GM12874 (cell line): ENCODE measurements around the gene LGALS14.

Source experiments
- TF ChIP-seq, protein P1 (sequence below): IDR thresholded peaks from 2 replicates; pipeline ENCODE4 v1.5.1; 2011; ENCODE audit warnings: low read depth, mild to moderate bottlenecking, control low read depth, low read length, moderate library complexity; ENCODE audit not compliant: insufficient read depth

Gene LGALS14

DNA sequence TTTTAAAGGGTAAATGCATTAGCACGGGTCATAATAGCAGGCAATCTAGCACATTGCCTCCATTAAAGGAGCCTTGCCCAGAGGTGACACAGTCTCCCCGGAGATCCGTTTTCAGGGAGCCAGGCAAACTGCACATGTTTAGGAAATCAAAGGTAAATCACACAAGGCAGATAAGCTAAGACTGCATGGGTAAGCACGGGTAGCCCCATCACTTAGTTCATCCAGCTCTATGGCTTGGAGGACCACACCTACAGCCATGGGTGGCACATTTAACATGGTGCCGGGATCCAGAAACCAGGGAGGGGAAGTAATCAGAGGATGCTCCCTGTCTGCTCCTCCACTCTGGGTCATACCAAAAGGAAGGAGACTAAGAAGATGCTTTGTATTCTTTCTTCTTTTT, 31.8 kb upstream of the LGALS14 start:
- TF ChIP-seq, protein P1, sequence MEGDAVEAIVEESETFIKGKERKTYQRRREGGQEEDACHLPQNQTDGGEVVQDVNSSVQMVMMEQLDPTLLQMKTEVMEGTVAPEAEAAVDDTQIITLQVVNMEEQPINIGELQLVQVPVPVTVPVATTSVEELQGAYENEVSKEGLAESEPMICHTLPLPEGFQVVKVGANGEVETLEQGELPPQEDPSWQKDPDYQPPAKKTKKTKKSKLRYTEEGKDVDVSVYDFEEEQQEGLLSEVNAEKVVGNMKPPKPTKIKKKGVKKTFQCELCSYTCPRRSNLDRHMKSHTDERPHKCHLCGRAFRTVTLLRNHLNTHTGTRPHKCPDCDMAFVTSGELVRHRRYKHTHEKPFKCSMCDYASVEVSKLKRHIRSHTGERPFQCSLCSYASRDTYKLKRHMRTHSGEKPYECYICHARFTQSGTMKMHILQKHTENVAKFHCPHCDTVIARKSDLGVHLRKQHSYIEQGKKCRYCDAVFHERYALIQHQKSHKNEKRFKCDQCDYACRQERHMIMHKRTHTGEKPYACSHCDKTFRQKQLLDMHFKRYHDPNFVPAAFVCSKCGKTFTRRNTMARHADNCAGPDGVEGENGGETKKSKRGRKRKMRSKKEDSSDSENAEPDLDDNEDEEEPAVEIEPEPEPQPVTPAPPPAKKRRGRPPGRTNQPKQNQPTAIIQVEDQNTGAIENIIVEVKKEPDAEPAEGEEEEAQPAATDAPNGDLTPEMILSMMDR = no peak

DNA sequence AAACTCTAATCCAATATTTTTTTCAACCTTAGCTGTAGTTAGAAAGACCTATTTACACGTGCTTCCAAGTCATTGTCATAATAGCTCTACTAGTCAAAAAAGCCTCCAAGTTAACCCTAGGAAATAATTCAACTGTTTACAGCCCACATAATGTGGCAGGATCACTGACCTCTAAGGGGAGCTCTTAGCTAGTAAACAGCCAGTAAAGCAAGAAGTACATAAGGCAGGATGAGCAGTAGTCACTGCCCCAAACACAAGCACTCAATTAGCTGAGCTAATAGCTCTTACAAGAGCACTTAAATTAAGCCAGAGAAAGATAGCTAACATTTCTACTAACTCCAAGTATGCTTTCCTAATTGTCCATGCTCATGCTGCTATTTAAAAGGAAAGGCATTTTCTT, 30.4 kb upstream of the LGALS14 start:
- TF ChIP-seq, protein P1 = peak; percentile 35; the same call in 1 of the 2 replicates

DNA sequence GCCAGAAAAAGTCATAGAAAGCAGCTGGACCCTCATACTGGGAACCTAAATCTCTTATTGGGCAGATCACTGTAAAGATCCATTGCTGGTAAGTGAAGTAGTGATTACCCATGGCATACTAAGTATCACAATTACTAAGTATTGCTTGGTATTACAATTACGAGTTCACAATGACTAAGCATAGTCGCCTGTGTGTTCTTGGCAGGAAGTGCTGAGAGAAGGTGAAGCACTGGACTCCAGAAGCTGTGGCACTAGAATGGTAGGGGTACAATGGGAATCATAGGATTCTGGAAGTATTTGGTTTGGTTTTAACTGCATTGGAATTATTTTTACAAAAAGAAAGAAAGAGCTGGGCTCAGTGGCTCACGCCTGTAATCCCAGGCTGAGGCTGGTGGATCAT, 28.3 kb upstream of the LGALS14 start:
- TF ChIP-seq, protein P1 = no peak

DNA sequence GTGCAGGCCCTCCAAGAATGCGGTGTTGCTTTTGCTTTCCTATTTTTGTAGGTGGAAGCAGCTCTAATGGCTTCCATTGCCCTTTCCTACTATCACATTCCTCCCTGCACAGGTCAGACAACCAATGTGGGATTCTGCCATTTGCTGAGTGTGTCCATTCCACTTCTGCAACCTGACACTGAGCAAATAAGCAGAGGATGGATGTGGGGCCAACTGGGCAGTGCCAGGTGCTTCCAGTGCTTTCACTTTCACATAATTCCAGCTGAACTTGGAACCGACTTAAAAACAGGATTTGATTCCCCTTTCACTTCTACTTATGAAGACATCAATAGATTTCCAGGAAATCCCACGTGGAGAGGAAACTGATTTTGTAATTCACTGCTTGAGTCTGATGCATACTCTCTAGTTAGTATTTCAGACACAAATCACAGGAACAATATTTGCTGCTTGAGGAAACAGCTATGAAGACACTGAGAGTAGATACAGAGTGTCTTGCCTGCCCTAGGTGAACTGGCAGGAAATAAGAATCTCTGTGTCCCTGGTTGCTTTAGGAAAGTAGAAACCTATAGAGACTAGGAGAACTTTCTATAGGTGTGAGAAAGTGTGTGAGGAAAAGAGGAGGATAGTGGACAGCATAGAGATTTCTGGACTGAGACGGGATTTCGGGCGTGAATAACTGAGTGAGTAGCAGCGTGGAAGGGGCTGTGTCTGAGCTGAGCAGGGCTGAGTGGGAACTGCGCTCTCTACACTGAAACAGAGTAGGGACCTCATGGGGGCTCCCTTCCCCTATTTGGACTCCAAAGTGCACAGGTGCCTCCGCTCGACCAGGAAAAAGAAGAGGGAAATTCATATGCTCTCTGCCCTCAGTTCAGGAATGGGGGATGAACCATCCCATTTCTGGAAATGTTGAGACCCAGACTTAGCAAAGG, 26.1 kb upstream of the LGALS14 start:
- TF ChIP-seq, protein P1 = no peak

DNA sequence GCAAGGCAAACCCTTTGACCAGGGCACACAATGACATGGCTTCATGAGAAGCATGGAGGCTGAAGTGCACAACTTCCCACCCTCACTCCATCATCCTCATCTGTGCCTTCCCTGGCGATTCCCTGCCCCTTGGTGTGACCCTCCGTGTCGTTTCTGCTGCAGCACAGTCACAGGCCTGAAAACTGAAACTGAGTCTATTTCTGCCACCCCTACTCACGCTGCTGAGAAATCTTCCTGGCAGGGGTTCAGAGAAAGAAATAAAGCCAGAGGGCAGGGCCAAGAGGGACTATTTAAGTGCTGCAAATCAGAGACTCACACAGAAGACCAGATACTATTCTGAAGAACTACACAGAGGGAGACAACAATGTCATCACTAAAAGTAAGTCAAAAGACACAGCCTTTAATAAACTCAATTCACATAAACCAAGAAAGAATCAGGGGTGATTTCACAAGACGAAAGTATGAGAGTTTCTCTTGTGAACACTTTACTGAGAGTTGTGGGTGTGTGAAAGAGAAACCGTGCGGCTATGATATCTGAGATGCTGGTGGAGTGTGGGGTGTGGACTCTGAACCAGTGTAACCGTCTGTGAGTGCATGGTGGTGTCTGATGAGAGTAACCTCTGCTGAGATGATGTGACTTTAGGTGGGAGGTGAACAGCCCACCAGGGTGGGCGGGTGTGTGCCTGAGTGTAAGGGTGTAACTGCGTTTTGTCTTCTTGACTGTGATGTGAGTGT, 25.1 kb upstream of the LGALS14 start:
- TF ChIP-seq, protein P1 = no peak

DNA sequence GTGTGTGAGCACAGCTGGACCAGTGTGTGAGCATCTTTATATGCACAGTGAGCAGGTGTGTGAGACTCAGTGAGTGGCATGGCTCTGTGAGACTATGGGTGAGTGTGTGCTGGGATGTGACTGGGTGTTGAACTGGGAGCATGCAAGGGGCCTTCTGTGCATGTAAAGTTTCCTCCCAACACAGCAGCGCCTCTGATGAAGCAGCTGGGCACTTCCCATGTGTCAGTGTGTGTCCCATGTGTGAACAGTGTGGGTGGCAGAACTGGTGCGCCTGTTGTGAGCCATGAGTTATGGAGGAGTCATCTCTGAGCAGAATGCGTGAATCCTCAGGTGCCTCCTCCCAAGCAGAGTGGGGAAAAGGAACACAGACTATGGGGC, 24.5 kb upstream of the LGALS14 start:
- TF ChIP-seq, protein P1 = no peak

DNA sequence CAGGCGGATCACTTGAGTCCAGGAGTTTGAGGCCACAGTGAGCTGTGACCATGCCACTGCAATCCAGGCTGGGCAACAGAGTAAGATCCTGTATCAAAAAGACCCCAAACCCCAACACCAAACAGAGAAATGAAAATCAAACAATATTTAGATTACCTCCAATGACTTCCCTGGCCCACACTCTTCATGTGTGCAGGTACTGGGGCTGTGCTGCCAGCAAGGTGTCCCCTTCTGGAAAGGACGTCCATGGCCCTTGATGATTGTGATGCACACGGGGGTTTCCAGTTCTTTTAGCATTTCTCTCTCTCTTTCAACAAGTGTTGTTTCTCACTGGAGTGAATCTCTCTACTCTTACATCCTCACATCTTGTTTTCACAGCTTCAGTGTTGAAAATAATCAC, 23.7 kb upstream of the LGALS14 start:
- TF ChIP-seq, protein P1 = no peak
